A172 (cell line): Measurements from ENCODE around the gene C1orf174. TPM values are rescaled to one million over a fixed set of nuclear protein-coding genes. Genes with fewer than 3 reads are reported as not detected.

Experiments
- DNase-seq: peaks from one replicate; pipeline ENCODE4 v3.0.0-alpha.2; 2015; ENCODE audit warnings: low spot score
- total RNA-seq: library from RNA; depleted of rRNA; stranded (reverse); fragments of >200 nt; shearing (Covaris generic); gene quantifications from 2 replicates; pipeline ENCODE4 v1.2.3, GENCODE V29; 2014

The C1orf174 gene
- total RNA-seq, 1 experiment from 2014 or later = 28.6 TPM

- DNase-seq = no peak
These were observed 4.7 kb downstream of the C1orf174 start for GRCh38 chr1:3895279-3895950.

- no peak for DNase-seq
These were observed 5.3 kb downstream of the C1orf174 start for GRCh38 chr1:3894626-3895278.

- no peak for DNase-seq
These were observed 6.9 kb downstream of the C1orf174 start for GRCh38 chr1:3893190-3893589.

GRCh38 chr1:3892748-3893147 is 7.3 kb downstream of the C1orf174 start:
- no peak for DNase-seq

- DNase-seq = no peak
These were observed 8.7 kb downstream of the C1orf174 start for GRCh38 chr1:3891329-3891865.

GRCh38 chr1:3890389-3891328 is 9.4 kb downstream of the C1orf174 start:
- no peak for DNase-seq

- DNase-seq = no peak
These were observed 10.1 kb downstream of the C1orf174 start for GRCh38 chr1:3889936-3890335.

- DNase-seq = no peak
These were observed 11.8 kb downstream of the C1orf174 start for GRCh38 chr1:3888301-3888700.

- no peak for DNase-seq
These were observed 13.4 kb downstream of the C1orf174 start for GRCh38 chr1:3886691-3887090.

- no peak for DNase-seq
These were observed 13.9 kb downstream of the C1orf174 start for GRCh38 chr1:3886106-3886670.

- no peak for DNase-seq
These were observed 14.5 kb downstream of the C1orf174 start for GRCh38 chr1:3885611-3886010.

- no peak for DNase-seq
These were observed 15.1 kb downstream of the C1orf174 start for GRCh38 chr1:3884966-3885365.

- DNase-seq = no peak
These were observed 16.7 kb downstream of the C1orf174 start for GRCh38 chr1:3883194-3883925.

GRCh38 chr1:3881193-3881480 is 18.9 kb downstream of the C1orf174 start:
- no peak for DNase-seq

- DNase-seq = no peak
These were observed 19.5 kb downstream of the C1orf174 start for GRCh38 chr1:3880429-3881192.

- no peak for DNase-seq
These were observed 20.2 kb downstream of the C1orf174 start for GRCh38 chr1:3879787-3880428.

GRCh38 chr1:3879099-3879498 is 21.0 kb downstream of the C1orf174 start:
- no peak for DNase-seq

GRCh38 chr1:3876716-3877115 is 23.4 kb downstream of the C1orf174 start:
- no peak for DNase-seq

- DNase-seq = no peak
These were observed 25.3 kb downstream of the C1orf174 start for GRCh38 chr1:3874736-3875135.

GRCh38 chr1:3872546-3872945 is 27.5 kb downstream of the C1orf174 start:
- DNase-seq = no peak
